Measurements from ENCODE around the gene PDGFD.
"Not testable (repeated sequence)": the region's sequence is repeated elsewhere in the genome, so short reads cannot be mapped to it uniquely, and the experiment has no call there.

PDGFD gene

GRCh38 chr11:104051778-104052177 is 112.2 kb downstream of the PDGFD start:
- DNase-seq: no peak

- no peak for DNase-seq
These were observed 114.8 kb downstream of the PDGFD start for GRCh38 chr11:104049116-104049515.

- DNase-seq: not testable (repeated sequence)
These were observed 117.1 kb downstream of the PDGFD start for GRCh38 chr11:104046858-104047257.

- DNase-seq: no peak
These were observed 117.6 kb downstream of the PDGFD start for GRCh38 chr11:104046331-104046730.

GRCh38 chr11:104043678-104044239 is 120.2 kb downstream of the PDGFD start:
- DNase-seq: no peak

GRCh38 chr11:104043142-104043541 is 120.8 kb downstream of the PDGFD start:
- no peak for DNase-seq

GRCh38 chr11:104041792-104042191 is 122.2 kb downstream of the PDGFD start:
- no peak for DNase-seq

GRCh38 chr11:104036995-104037394 is 127.0 kb downstream of the PDGFD start:
- no peak for DNase-seq

GRCh38 chr11:104036588-104036987 is 127.4 kb downstream of the PDGFD start, which contains the start of gene DDI1:
TSS of gene DDI1 (plus strand) at chr11:104036640. CDS start at chr11:104036823, 183 bp downstream.
- no peak for DNase-seq

- DNase-seq: no peak
These were observed 130.4 kb downstream of the PDGFD start for GRCh38 chr11:104033561-104033960.

- no peak for DNase-seq
These were observed 130.8 kb downstream of the PDGFD start for GRCh38 chr11:104033134-104033533.

GRCh38 chr11:104028476-104029263 is 135.3 kb downstream of the PDGFD start:
- DNase-seq: no peak

GRCh38 chr11:104024572-104024971 is 139.4 kb downstream of the PDGFD start:
- DNase-seq: no peak

- DNase-seq: no peak
These were observed 148.1 kb downstream of the PDGFD start for GRCh38 chr11:104015649-104016415.

GRCh38 chr11:104011044-104011443 is 152.9 kb downstream of the PDGFD start:
- no peak for DNase-seq

- no peak for DNase-seq
These were observed 154.2 kb downstream of the PDGFD start for GRCh38 chr11:104009744-104010143.

GRCh38 chr11:104005234-104005855 is 158.6 kb downstream of the PDGFD start:
- no peak for DNase-seq

GRCh38 chr11:104003491-104003890 is 160.5 kb downstream of the PDGFD start:
- no peak for DNase-seq

GRCh38 chr11:104001561-104002056 is 162.3 kb downstream of the PDGFD start:
- no peak for DNase-seq

- DNase-seq: no peak
These were observed 163.1 kb downstream of the PDGFD start for GRCh38 chr11:104000798-104001197.

GRCh38 chr11:103998826-103999508 is 165.0 kb downstream of the PDGFD start:
- DNase-seq: no peak

- DNase-seq: no peak
These were observed 166.9 kb downstream of the PDGFD start for GRCh38 chr11:103997082-103997481.

Measured in activated gamma-delta T cell treated with Interleukin-2 at 50 U/mL for 16 hours (primary cell).